Stimulated activated CD8-positive, alpha-beta memory T cell treated with anti-CD3 and anti-CD28 coated beads, Interleukin-4, amount 100 ng/mL, for 1 hour (primary cell): ENCODE results near the gene SSX3.
"Not testable (repeated sequence)": the region's sequence is repeated elsewhere in the genome, so short reads cannot be mapped to it uniquely, and the experiment has no call there.

Source experiments
- DNase-seq, 2 donors: peaks; one replicate each; pipeline ENCODE4 v3.0.0-alpha.2; 2020; ENCODE audit warnings: low read depth in 2 of 2, low spot score in 1 of 2

The SSX3 gene, protein sequence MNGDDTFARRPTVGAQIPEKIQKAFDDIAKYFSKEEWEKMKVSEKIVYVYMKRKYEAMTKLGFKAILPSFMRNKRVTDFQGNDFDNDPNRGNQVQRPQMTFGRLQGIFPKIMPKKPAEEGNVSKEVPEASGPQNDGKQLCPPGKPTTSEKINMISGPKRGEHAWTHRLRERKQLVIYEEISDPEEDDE

DNA sequence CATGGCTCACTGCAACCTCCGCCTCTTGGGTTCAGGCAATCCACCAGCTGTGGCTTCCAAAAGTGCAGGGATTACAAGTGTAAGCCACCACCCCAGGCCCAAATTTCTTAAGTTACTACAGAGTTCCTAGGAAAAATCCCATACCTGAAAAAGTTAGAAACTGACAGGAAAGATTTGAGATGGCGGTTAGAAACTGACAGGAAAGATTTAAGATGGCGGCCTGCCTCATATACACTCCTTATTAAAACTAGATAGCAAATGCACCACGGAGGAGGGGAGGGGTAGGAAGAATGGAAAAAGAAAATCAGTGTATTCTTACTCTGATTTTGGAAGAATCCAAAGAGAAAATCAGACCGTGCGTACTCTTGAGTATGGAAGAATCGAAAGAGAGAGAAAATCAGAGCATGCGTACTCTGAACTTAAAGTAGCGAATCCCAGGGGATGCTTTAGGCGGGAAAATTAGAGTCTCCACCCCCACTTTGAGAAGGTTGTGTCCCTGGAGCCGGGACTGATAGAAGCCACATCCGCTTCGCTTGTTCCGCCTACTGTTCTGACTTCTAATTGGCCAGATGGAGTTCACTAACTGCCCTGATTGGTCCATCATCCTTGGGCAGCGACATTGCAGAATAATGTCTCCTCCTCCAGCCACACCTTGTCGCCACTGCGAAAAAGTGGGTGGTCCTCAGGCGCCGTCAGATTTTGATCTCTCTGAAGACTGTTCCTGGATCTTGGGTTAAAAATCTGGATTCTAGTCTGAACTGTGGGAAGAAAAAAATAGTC lies at the start of gene SSX3:
Gene SSX3 (minus strand): TSS at position 389 of the 780 bp plus-strand sequence. CDS start 1,454 bp downstream, outside the sequence.
- not testable (repeated sequence) for DNase-seq

DNA sequence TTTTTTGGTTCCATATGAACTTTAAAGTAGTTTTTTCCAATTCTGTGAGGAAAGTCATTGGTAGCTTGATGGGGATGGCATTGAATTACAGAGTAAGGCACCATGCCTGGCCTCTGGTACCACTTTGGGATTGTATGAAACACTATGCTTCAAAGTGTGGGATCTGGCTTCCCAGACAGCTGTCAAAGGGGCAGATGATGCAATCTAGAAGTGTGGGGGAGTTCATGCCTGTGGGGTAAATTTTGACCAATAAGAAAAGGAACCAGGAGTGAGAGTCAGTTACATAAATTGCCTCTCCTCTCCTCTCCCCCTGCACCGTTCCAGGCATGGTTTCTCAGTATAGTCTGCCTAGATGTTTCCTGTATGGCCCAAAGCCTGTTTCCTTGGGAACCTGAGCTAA lies 41.3 kb upstream of the SSX3 start:
- not testable (repeated sequence) for DNase-seq

DNA sequence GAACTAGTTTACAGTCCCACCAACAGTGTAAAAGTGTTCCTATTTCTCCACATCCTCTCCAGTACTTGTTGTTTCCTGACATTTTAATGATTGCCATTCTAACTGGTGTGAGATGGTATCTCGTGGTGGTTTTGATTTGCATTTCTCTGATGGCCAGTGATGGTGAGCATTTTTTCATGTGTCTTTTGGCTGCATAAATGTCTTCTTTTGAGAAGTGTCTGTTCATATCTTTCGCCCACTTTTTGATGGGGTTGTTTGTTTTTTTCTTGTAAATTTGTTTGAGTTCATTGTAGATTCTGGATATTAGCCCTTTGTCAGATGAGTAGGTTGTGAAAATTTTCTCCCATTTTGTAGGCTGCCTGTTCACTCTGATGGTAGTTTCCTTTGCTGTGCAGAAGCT lies 40.4 kb upstream of the SSX3 start:
- not testable (repeated sequence) for DNase-seq

DNA sequence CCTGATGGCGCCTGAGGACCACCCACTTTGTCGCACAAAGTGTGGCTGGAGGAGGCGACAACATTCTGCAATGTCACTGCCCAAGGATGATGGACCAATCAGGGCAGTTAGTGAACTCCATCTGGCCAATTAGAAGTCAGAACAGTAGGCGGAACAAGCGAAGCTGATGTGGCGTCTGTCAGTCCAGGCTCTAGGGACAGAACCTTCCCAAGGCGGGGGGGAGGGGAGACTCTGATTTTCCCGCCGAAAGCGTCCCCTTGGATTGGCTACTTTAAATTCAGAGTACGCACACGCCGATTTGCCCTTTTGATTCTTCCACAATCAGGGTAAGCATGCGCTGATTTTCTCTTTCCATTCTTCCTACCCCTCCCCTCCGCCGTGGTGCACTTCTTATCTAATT lies 26.7 kb upstream of the SSX3 start, which contains the start of gene SSX4:
Gene SSX4 (plus strand): TSS at position 301 of the 400 bp plus-strand sequence. CDS start 515 bp downstream, outside the sequence.
- not testable (repeated sequence) for DNase-seq

DNA sequence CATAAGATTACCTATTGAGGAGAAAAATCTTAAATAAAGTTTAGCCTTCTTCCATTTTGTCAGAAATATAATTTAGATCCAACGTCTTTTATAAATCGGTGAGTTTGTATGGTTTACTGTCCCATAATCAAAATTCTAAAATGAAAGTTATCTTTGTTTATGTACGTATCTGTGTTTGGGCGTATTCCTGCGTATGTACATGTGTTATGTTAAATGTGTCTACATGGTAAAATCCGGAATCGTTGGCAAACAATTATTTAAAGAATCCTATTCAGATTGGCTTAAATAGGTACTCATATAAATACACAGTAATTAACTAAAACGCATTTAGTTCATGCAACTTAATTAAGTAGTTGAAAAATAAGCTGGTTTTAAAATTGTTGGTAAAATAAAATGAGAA lies 13.9 kb upstream of the SSX3 start:
- not testable (repeated sequence) for DNase-seq

DNA sequence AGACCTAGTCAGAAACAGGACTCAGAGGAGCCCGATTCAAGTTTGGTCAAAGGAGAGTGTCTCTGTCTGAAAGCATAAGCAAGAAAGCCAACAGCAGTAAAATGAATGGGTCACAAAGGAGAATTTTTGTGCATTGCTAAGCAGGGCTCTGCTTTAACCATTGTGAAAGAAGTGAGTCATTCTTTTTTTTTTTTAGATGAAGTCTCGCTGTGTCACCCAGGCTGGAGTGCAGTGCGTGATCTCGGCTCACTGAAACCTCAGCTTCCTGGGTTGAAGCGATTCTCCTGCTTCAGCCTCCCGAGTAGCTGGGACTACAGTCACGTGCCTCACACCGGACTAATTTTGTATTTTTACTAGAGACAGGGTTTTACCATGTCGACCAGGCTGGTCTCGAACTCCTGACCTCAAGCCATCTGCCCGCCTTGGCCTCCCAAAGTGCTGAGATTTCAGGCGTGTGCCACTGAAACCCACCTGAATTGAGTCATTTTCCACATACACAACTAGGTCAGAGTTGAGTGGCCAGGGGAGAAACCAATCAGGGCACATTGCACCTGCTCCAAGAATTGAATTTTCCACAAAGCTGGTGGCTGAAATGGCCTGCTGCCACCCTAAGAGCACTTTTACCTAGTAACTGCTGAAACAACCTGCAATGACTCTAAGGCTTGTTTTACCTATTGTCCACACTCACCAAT lies 11.4 kb upstream of the SSX3 start:
- not testable (repeated sequence) for DNase-seq

DNA sequence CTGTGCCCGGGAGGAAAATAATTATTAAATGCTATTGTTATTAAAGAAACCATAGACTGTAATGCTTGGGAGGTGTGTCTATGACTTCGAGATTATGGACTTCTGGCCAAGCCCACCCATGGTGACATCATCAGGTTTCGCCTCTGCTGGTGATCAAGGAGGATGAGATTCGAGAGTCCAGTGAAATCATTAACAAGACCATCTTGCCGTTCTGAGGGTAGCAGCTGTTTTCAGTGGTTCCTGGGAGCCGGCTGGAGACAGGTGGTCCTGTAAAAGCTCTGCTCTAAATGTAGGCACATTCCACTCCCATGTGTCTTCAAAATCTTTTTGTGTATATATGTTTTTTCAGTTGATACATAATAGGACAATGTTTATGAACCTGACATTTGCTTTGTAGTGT lies 2.8 kb upstream of the SSX3 start:
- not testable (repeated sequence) for DNase-seq

DNA sequence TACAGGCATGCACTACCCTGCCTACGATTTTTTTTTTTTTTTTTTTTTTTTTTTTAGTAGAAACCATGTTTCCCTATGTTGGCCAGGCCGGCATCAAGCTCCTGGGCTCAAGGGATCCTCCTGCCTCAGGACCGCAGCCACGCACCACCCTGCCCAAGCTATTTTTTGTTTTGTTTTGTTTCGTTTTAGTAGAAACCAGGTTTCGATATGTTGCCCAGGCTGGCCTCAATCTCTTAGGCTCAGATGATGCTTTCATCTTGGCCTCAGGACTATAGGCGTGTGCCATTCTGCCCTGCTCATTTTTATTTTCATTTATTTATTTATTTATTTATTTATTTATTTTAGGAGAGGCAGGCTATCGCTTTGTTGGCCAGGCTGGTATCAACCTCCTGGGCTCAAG lies 1.2 kb upstream of the SSX3 start:
- no peak for DNase-seq

DNA sequence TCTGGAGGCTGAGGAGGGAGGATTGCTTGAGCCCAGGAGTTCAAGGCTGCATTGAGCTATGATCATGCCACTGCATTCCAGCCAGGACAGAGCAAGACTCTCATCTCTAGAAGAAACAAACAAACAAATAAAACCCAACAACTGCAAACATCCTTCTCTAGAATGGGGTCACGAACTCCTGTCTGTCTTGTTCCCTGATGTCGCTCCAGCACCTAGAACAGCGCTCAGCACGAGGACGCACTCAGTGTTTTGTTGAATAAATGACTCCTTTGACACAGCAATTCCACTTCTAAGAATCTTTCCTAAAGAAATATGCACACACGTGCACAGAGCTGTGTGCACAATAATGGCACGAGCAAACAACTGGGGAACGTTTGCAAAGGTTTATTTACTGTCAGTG lies 10.4 kb downstream of the SSX3 start:
- DNase-seq = not testable (repeated sequence)

DNA sequence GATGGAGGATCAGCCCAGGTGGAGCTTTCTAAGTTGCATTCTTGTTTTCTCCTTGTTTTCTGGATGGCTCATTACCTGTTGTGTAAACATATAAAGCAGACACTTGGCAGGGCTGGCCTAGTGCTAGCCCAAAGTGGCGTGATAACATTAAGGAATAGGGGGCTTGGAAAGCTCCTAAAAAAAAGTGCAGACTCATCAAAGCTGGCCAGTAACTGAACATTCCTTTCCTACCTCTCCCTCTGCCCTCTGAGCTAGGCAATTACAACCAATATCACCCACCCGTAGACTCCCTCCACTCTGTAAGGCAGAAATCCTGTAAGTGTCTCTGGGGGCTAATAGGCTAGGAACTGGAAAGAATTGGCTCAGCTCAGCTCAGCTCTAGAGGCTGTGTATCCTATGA lies 42.5 kb downstream of the SSX3 start:
- DNase-seq = not testable (repeated sequence)

DNA sequence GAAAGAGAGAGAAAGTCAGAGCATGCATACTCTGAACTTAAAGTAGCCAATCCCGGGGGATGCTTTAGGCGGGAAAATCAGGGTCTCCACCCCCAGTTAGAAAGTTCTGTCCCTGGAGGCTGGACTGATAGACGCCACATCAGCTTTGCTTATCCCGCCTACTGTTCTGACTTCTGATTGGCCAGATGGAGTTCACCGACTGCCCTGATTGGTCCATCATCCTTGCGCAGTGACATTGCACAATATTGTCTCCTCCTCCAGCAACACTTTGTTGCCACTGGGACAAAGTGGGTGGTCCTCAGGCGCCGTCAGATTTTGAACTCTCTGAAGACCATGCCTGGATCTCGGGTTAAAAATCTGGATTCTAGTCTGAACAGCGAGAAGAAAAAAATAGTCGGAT lies 50.3 kb downstream of the SSX3 start:
- DNase-seq = no peak
